GM13977 (cell line): ENCODE results near the gene SFPQ.
"Not testable (repeated sequence)": the region's sequence is repeated elsewhere in the genome, so short reads cannot be mapped to it uniquely, and the experiment has no call there.

Experiments
- DNase-seq: peaks from one replicate; pipeline ENCODE4 v3.0.0; 2012; ENCODE audit warnings: low spot score
- CTCF ChIP-seq: IDR thresholded peaks from 2 replicates; pipeline ENCODE4 v1.5.1; 2012; ENCODE audit warnings: mild to moderate bottlenecking, control low read depth; ENCODE audit not compliant: insufficient read depth; ENCODE audit errors: extremely low read depth, missing control alignments
- in situ Hi-C: fragments of 300-500 bp; cut with MboI; formaldehyde crosslinking; loops from one replicate; pipeline ENCODE4 v1.12.0; 2022; ENCODE audit warnings: low sequenced_read_pairs, low pct_unique_long_range_greater_than_20kb, mixed read lengths, inconsistent platforms; ENCODE audit not compliant: unreplicated experiment

SFPQ gene

GRCh38 chr1:35143737-35144508 lies 49.0 kb downstream of the SFPQ start:
- in situ Hi-C loops, result no loop called here

GRCh38 chr1:35142728-35143127 lies 50.2 kb downstream of the SFPQ start:
- DNase-seq, in situ Hi-C loops: not testable (repeated sequence)

More at GRCh38 chr1:35143737-35144508, 49.0 kb downstream of the SFPQ start:
- TF ChIP-seq CTCF, result no peak
- no peak for DNase-seq

GRCh38 chr1:35142294-35142693 lies 50.7 kb downstream of the SFPQ start:
- DNase-seq, in situ Hi-C loops: not testable (repeated sequence)

- not testable (repeated sequence) for DNase-seq
Measured at GRCh38 chr1:35137590-35137989, 55.4 kb downstream of the SFPQ start.

GRCh38 chr1:35136780-35137179 lies 56.2 kb downstream of the SFPQ start:
- no peak for TF ChIP-seq CTCF
- in situ Hi-C loops, result no loop called here
- DNase-seq, result no peak

More at GRCh38 chr1:35137590-35137989, 55.4 kb downstream of the SFPQ start:
- in situ Hi-C loops, result not testable (repeated sequence)
